Activated CD8-positive, alpha-beta memory T cell treated with anti-CD3 and anti-CD28 coated beads, Interleukin-2, amount 10 ng/mL, durations not matched to agents 7 days and 5 days (primary cell): ENCODE measurements around the gene PTPN23. TPM values are rescaled to one million over a fixed set of nuclear protein-coding genes. Genes with fewer than 3 reads are reported as not detected.
A peak's percentile ranks its signal among the peaks of the same experiment; 100 is the strongest.
"Not testable (repeated sequence)": the region's sequence is repeated elsewhere in the genome, so short reads cannot be mapped to it uniquely, and the experiment has no call there.

ENCODE experiments used
- ATAC-seq: fragments of 150-1000 bp; cut with Tn5 transposase; one replicate; pipeline ENCODE4 v1.10.0; 2021; ENCODE audit warnings: moderate library complexity
- CTCF ChIA-PET: fragments of 350-600 bp; sonication (Branson Sonifier 250); formaldehyde crosslinking; loops from one replicate; lab custom pipeline; 2021; ENCODE audit warnings: antibody characterized with exemption; lab: Charles Lee
- DNase-seq: peaks from one replicate; pipeline ENCODE4 v3.0.0-alpha.2; 2020
- H3K27ac Mint-ChIP-seq: one replicate; pipeline ENCODE4 v1.8.0; 2021; ENCODE audit warnings: mild to moderate bottlenecking, mixed read lengths
- H3K27me3 Mint-ChIP-seq: one replicate; pipeline ENCODE4 v1.8.0; 2021; ENCODE audit warnings: mixed read lengths
- H3K36me3 Mint-ChIP-seq: one replicate; pipeline ENCODE4 v1.8.0; 2021; ENCODE audit warnings: mild to moderate bottlenecking, mixed read lengths
- H3K4me1 Mint-ChIP-seq: one replicate; pipeline ENCODE4 v1.8.0; 2021; ENCODE audit warnings: mixed read lengths
- H3K4me3 Mint-ChIP-seq: one replicate; pipeline ENCODE4 v1.8.0; 2021; ENCODE audit warnings: mild to moderate bottlenecking, moderate library complexity, mixed read lengths
- H3K9me3 Mint-ChIP-seq: one replicate; pipeline ENCODE4 v1.8.0; 2022; ENCODE audit warnings: low read depth, mixed read lengths
- total RNA-seq, 2 experiments: library from RNA; stranded (reverse); gene quantifications; one replicate each; pipeline ENCODE4 v1.2.3, GENCODE V29; 2021

Gene PTPN23
- total RNA-seq, 2 experiments from 2014 or later = 27.0 to 32.9 TPM

DNA sequence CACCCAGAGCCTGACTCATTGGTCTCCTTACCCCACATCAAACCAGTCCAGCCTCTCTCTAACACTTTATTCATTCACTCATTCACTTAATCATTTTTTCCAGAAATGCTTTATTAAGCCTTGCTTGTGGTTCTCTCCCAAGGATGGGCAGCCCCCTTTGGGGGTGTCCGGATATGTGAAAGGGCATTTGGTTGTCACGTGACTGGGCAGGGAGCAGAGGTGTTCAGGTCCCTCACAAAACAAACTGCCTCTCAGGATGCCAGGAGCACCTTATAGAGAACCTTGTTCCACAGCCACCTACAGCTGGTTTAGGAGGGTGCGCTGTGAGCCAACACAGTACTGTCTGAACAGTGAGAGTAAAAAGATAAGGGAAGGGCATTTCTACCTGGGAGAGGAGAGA lies 25.8 kb upstream of the PTPN23 start:
- no peak for ATAC-seq
- peaks cover 9% of the 10 kb centered on the region for H3K9me3 Mint-ChIP-seq
- H3K27me3 Mint-ChIP-seq = no peaks in the 10 kb centered on the region
- H3K27ac Mint-ChIP-seq = no peak overlapping the region
- no peak overlapping the region for H3K4me3 Mint-ChIP-seq
- CTCF ChIA-PET = no interaction called here
- no peaks in the 10 kb centered on the region for H3K4me1 Mint-ChIP-seq
- DNase-seq = no peak
- peaks cover 8% of the 10 kb centered on the region for H3K36me3 Mint-ChIP-seq

DNA sequence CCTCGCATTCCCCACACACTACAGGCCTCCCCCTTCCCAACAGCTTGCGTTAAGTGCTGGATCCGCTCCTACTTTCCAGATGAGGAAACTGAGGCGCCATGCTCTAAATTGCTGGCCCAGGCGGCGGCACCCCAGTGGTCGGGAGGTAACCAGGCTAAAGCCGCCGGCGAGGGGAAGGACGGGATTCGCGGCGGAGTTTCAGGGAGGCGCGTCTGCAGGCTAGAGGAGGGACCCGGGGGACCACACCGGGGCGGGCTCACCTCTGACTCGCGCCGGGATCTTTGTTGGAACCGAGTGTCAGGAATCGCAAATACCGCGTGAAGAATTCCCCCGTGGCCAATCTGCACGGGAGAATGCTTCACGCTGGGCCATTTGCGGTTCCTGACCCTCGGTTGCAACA lies 24.6 kb upstream of the PTPN23 start:
- H3K36me3 Mint-ChIP-seq = peaks cover 12% of the 10 kb centered on the region
- no peak for DNase-seq
- ATAC-seq = no peak
- H3K4me1 Mint-ChIP-seq = peaks cover 4% of the 10 kb centered on the region
- H3K27ac Mint-ChIP-seq = no peak overlapping the region
- H3K4me3 Mint-ChIP-seq = no peak overlapping the region
- peaks cover 14% of the 10 kb centered on the region for H3K9me3 Mint-ChIP-seq
- CTCF ChIA-PET = no interaction called here
- H3K27me3 Mint-ChIP-seq = no peaks in the 10 kb centered on the region

DNA sequence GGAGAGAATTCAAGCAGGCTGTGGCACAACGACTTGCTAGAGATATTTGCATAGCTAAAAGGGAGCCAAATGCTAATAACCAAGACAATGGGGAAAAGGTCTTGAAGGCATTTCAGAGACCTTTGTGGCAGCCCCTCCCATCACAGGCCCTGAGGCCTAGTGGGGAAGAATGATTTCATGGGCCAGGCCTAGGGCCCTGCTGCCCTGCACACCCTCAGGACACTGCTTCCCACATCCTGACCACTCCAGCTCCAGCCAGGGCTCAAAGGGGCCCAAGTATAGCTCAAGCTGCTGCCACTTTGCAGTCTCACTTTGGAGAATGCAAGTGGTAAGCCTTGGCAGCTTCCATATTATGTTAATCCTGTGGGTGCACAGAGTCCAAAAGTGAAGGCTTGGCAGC lies 21.5 kb upstream of the PTPN23 start:
- H3K27ac Mint-ChIP-seq = no peak overlapping the region
- CTCF ChIA-PET = no interaction called here

DNA sequence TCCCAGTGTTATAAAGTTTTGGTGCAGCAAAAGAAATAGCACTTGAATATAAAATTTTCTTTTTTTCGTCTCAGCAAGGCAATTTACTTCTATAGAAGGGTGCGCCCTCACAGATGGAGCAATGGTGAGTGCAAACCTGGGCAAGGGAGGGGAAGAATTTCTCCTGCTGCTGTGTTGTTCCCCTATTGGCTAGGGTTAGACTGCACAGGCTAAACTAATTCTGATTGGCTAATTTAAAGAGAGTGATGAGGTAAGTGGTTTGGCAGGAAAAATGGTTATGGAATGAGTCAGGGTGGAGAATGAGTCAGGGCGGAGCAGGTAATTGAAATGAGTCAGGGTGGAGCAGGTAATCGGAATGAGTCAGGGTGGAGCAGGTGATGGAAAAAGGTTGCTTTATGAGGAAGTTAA lies 20.7 kb upstream of the PTPN23 start:
- H3K27me3 Mint-ChIP-seq, DNase-seq, H3K4me3 Mint-ChIP-seq, H3K27ac Mint-ChIP-seq, CTCF ChIA-PET: not testable (repeated sequence)
- peaks cover 14% of the 10 kb centered on the region for H3K9me3 Mint-ChIP-seq
- peaks cover 16% of the 10 kb centered on the region for H3K36me3 Mint-ChIP-seq
- H3K4me1 Mint-ChIP-seq = peaks cover 17% of the 10 kb centered on the region
- peak; percentile 12 for ATAC-seq

More for the DNA sequence above, 21.5 kb upstream of the PTPN23 start:
- H3K27me3 Mint-ChIP-seq = no peaks in the 10 kb centered on the region
- H3K4me3 Mint-ChIP-seq = no peak overlapping the region
- H3K4me1 Mint-ChIP-seq = peaks cover 17% of the 10 kb centered on the region
- H3K36me3 Mint-ChIP-seq = peaks cover 16% of the 10 kb centered on the region
- DNase-seq = no peak
- no peak for ATAC-seq
- peaks cover 14% of the 10 kb centered on the region for H3K9me3 Mint-ChIP-seq

- Mint-ChIP-seq H3K36me3 (peaks cover 16% of the 10 kb centered on the region), H3K9me3 (peaks cover 14% of the 10 kb centered on the region), H3K4me1 (peaks cover 17% of the 10 kb centered on the region), H3K4me3 (no peak overlapping the region), H3K27me3 (no peaks in the 10 kb centered on the region), H3K27ac (peak overlapping the region; percentile 28)
- CTCF ChIA-PET = interaction anchor here (1.3 to 1.4 kb wide), 2 partner anchors 18 to 23 kb away, joined by 3 to 5 read pairs; partner anchors contain the start of gene PTPN23
- DNase-seq (peak; percentile 54), ATAC-seq (peak; percentile 23)
Observed at GRCh38 chr3:47362701-47363100, 18.1 kb upstream of the PTPN23 start.

- CTCF ChIA-PET = no interaction called here
Observed at GRCh38 chr3:47365213-47366153, 15.3 kb upstream of the PTPN23 start.

GRCh38 chr3:47366833-47367232 lies 14.0 kb upstream of the PTPN23 start:
- Mint-ChIP-seq H3K36me3 (peaks cover 3% of the 10 kb centered on the region), H3K27ac (no peak overlapping the region), H3K4me3 (no peak overlapping the region), H3K9me3 (no peaks in the 10 kb centered on the region), H3K27me3 (peaks cover 2% of the 10 kb centered on the region), H3K4me1 (peaks cover 13% of the 10 kb centered on the region)
- no peak for ATAC-seq
- CTCF ChIA-PET = no interaction called here
- no peak for DNase-seq

More at GRCh38 chr3:47365213-47366153, 15.3 kb upstream of the PTPN23 start:
- Mint-ChIP-seq H3K4me3 (no peak overlapping the region), H3K36me3 (peaks cover 3% of the 10 kb centered on the region), H3K9me3 (no peaks in the 10 kb centered on the region), H3K27ac (no peak overlapping the region), H3K27me3 (peaks cover 2% of the 10 kb centered on the region), H3K4me1 (peaks cover 13% of the 10 kb centered on the region)
- DNase-seq (no peak), ATAC-seq (no peak)

DNA sequence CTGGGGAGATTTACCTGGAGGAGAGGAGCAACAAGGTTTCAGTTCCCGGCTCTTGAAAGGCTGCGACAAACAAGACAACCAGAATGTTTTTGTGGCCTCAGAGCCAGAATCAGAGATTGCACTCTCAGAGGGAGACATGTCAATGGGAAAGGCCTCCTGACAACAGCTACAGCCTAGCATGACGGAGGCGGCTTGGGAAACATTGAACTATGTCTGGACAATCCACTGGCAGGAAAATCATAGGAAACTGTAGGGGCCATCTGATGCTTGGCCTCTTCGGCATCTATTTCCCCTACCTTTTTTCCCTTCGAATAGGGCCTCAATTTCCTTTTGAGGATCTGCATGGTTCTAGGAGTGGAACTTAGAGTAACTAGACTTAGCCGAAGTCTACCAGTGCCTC lies 13.2 kb upstream of the PTPN23 start:
- no peak for ATAC-seq
- no peak overlapping the region for H3K27ac Mint-ChIP-seq
- CTCF ChIA-PET = no interaction called here
- no peak overlapping the region for H3K4me3 Mint-ChIP-seq
- H3K9me3 Mint-ChIP-seq = no peaks in the 10 kb centered on the region
- H3K36me3 Mint-ChIP-seq = no peaks in the 10 kb centered on the region
- DNase-seq = no peak
- peaks cover 6% of the 10 kb centered on the region for H3K4me1 Mint-ChIP-seq
- peaks cover 4% of the 10 kb centered on the region for H3K27me3 Mint-ChIP-seq

DNA sequence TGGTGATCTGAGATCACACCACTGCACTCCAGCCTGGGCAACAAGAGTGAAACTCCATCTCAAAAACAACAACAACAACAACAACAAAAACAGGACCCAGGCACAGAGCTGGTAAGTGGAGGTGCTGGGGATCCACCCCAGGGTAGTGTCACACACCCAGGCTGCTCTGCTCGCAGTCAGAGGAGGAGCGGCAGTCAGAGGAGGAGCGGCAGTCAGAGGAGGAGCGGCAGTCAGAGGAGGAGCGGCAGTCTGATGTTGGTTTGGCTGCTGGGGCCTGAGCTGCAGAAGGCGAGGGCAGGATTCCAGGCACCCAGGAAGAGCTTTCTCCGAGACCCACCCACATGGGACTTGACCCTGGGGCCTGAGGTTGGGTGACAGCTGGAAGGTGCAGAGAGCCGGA lies 10.8 kb upstream of the PTPN23 start:
- H3K27ac Mint-ChIP-seq, H3K9me3 Mint-ChIP-seq, H3K27me3 Mint-ChIP-seq, H3K36me3 Mint-ChIP-seq, ATAC-seq, DNase-seq, H3K4me1 Mint-ChIP-seq, H3K4me3 Mint-ChIP-seq: not testable (repeated sequence)
- CTCF ChIA-PET = interaction anchor here (0.7 to 1.2 kb wide), 2 partner anchors 42 to 46 kb away, joined by 3 read pairs; no protein-coding TSS in a partner anchor

DNA sequence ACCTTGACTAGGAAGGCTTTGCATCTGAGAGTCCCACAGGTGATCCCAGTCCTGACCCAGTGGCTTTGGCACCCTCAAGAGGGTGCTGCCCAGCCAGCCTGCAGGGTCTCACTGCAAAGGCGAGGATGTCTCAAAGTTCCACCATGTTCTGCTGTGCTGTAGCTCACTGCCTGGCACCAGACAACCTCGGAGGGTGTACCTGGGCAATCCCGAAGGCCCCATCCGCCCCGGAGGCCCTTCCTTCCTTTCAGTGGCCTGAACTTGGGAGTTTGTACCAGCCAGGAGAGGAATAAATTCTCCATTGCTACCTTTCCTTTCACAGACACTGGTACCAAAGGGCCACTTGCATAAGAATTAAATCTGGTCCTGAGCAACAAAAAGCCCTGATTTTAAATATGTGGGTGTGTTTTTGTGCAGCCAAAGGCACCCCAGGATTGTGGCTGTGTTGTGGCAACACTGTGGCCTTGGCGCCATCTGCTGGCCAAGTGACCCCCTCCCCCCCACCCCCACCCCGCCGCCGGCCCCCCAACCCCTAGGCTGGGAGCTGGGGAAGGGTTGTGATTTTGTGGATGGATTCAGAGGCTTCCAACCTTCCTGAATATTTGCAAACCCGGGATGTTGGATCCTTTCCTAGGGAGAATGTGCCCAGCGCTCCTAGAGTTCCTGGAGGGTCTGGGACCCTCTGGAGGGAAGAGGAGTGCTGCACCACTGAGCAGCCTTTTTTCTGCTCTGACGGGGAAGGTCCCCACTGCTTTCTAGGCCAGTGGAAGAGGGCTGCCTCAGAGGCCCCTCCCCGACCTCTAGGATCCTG lies 9.7 kb upstream of the PTPN23 start:
- peaks cover 4% of the 10 kb centered on the region for H3K27me3 Mint-ChIP-seq
- CTCF ChIA-PET = interaction anchor here (1.2 kb wide), 1 partner anchor 43 kb away, joined by 3 read pairs; no protein-coding TSS in a partner anchor
- no peak overlapping the region for H3K27ac Mint-ChIP-seq
- peak; percentile 27 for ATAC-seq
- H3K4me1 Mint-ChIP-seq = no peaks in the 10 kb centered on the region
- DNase-seq = peak; percentile 58
- H3K9me3 Mint-ChIP-seq = no peaks in the 10 kb centered on the region
- no peak overlapping the region for H3K4me3 Mint-ChIP-seq
- H3K36me3 Mint-ChIP-seq = no peaks in the 10 kb centered on the region

GRCh38 chr3:47374587-47374986 lies 6.2 kb upstream of the PTPN23 start:
- H3K9me3 Mint-ChIP-seq = no peaks in the 10 kb centered on the region

DNA sequence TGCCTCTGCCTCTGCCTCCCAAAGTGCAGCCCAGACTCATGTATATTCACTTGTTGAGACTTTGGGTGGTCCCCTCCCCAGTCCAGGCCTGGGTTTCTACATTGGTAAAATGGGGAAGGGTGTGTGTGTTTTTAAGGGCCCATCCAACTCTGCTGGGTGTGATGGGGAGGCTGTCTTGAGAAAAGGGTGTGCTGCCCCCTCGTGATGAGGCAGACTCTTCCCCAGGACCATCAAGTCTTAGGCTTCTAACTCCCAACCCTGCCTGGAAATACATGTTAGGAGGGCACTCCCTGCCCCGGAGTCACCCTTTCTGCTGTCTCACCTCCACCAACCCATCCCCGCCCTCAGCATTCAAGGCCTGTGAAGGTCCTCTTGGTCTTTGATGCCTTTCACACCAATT lies 4.4 kb upstream of the PTPN23 start:
- Mint-ChIP-seq H3K4me1 (peaks cover 22% of the 10 kb centered on the region), H3K9me3 (no peaks in the 10 kb centered on the region), H3K27ac (no peak overlapping the region), H3K36me3 (peaks cover 6% of the 10 kb centered on the region), H3K4me3 (no peak overlapping the region), H3K27me3 (peaks cover 2% of the 10 kb centered on the region)
- CTCF ChIA-PET = no interaction called here
- ATAC-seq (no peak), DNase-seq (no peak)

More at GRCh38 chr3:47374587-47374986, 6.2 kb upstream of the PTPN23 start:
- Mint-ChIP-seq H3K27me3 (peaks cover 2% of the 10 kb centered on the region), H3K4me3 (no peak overlapping the region), H3K36me3 (peaks cover 2% of the 10 kb centered on the region), H3K4me1 (peaks cover 14% of the 10 kb centered on the region), H3K27ac (no peak overlapping the region)
- DNase-seq (no peak), ATAC-seq (no peak)
- CTCF ChIA-PET = no interaction called here

DNA sequence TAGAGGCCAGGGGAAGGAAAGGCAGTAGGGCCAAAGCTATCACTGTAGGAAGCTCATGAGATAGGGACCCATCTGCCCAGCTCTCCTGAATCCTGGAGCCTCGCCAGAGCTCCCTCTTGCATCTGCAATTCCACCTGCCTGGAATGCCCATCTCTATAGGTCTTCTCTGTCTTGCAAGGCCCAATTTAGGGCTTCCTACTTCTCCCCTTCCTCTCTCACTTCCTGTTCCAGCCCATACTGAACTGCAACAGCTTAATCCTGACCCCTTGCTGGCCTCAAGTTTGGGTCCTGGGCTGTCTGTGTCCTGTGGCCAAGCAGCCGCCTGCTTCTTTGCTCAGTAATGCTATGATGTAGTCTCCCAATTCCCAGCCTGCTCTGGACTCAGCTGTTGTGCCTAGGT lies 3.6 kb upstream of the PTPN23 start:
- DNase-seq = no peak
- Mint-ChIP-seq H3K4me1 (peaks cover 29% of the 10 kb centered on the region), H3K27me3 (peaks cover 2% of the 10 kb centered on the region), H3K4me3 (no peak overlapping the region), H3K9me3 (no peaks in the 10 kb centered on the region), H3K27ac (no peak overlapping the region), H3K36me3 (peaks cover 6% of the 10 kb centered on the region)
- ATAC-seq = no peak
- CTCF ChIA-PET = interaction anchor here (2.4 kb wide), 1 partner anchor 44 kb away, joined by 5 read pairs; no protein-coding TSS in a partner anchor
